C4-2B (cell line): Measurements from ENCODE around the gene CELSR1.

Experiments
- H3K27ac ChIP-seq: fragments of 450-650 bp; 2 replicates; pipeline ENCODE4 v1.5.1; 2017
- CTCF ChIP-seq: fragments of 450-650 bp; conservative IDR thresholded peaks from 2 replicates; pipeline ENCODE4 v1.5.1; 2017; ENCODE audit warnings: mild to moderate bottlenecking
- ZFX ChIP-seq: fragments of 450-650 bp; IDR thresholded peaks from 2 replicates; pipeline ENCODE4 v1.6.1; 2017

The CELSR1 gene

GRCh38 chr22:46513908-46514550 lies 23.4 kb downstream of the CELSR1 start:
- no peak overlapping the region for H3K27ac ChIP-seq
- no peak for TF ChIP-seq CTCF
- no peak for TF ChIP-seq ZFX

- H3K27ac ChIP-seq, result no peak overlapping the region
- TF ChIP-seq CTCF (no peak), ZFX (no peak)
Measured at GRCh38 chr22:46512683-46513082, 24.7 kb downstream of the CELSR1 start.

GRCh38 chr22:46512039-46512370 lies 25.4 kb downstream of the CELSR1 start:
- H3K27ac ChIP-seq, result no peak overlapping the region
- TF ChIP-seq ZFX (no peak), CTCF (no peak)

- no peak overlapping the region for H3K27ac ChIP-seq
- no peak for TF ChIP-seq CTCF
- TF ChIP-seq ZFX, result no peak
Measured at GRCh38 chr22:46511151-46512038, 26.0 kb downstream of the CELSR1 start.

- no peak overlapping the region for H3K27ac ChIP-seq
- TF ChIP-seq CTCF (no peak), ZFX (no peak)
Measured at GRCh38 chr22:46509416-46510089, 27.9 kb downstream of the CELSR1 start.

- H3K27ac ChIP-seq, result no peak overlapping the region
- TF ChIP-seq CTCF (no peak), ZFX (no peak)
Measured at GRCh38 chr22:46508491-46508999, 28.9 kb downstream of the CELSR1 start.
